GM19023 (cell line): ENCODE results near the gene CNTNAP4.

ENCODE experiments used
- ATAC-seq: cut with Tn5 transposase; IDR thresholded peaks from one replicate; pipeline ENCODE4 v1.9.1; 2021; ENCODE audit warnings: mild to moderate bottlenecking, moderate library complexity; ENCODE audit not compliant: unreplicated experiment

The CNTNAP4 gene

GRCh38 chr16:76303637-76304314 is 26.6 kb downstream of the CNTNAP4 start:
- no peak for ATAC-seq

- no peak for ATAC-seq
These were observed 32.6 kb downstream of the CNTNAP4 start for GRCh38 chr16:76309639-76310335.

GRCh38 chr16:76311260-76311659 is 34.1 kb downstream of the CNTNAP4 start:
- ATAC-seq, result no peak

- no peak for ATAC-seq
These were observed 41.4 kb downstream of the CNTNAP4 start for GRCh38 chr16:76318565-76318964.

- ATAC-seq, result no peak
These were observed 51.9 kb downstream of the CNTNAP4 start for GRCh38 chr16:76329106-76329505.

- no peak for ATAC-seq
These were observed 58.2 kb downstream of the CNTNAP4 start for GRCh38 chr16:76335180-76335974.

GRCh38 chr16:76336112-76336511 is 58.9 kb downstream of the CNTNAP4 start:
- no peak for ATAC-seq

- ATAC-seq, result no peak
These were observed 61.3 kb downstream of the CNTNAP4 start for GRCh38 chr16:76338472-76338871.

GRCh38 chr16:76343769-76344168 is 66.6 kb downstream of the CNTNAP4 start:
- ATAC-seq, result no peak

GRCh38 chr16:76345163-76345661 is 68.0 kb downstream of the CNTNAP4 start:
- ATAC-seq, result no peak

GRCh38 chr16:76346210-76346609 is 69.0 kb downstream of the CNTNAP4 start:
- no peak for ATAC-seq

GRCh38 chr16:76351441-76351840 is 74.2 kb downstream of the CNTNAP4 start:
- ATAC-seq, result no peak

- ATAC-seq, result no peak
These were observed 83.2 kb downstream of the CNTNAP4 start for GRCh38 chr16:76360404-76360803.

GRCh38 chr16:76370344-76370743 is 93.1 kb downstream of the CNTNAP4 start:
- no peak for ATAC-seq

GRCh38 chr16:76371441-76371840 is 94.2 kb downstream of the CNTNAP4 start:
- ATAC-seq, result no peak

GRCh38 chr16:76373998-76374397 is 96.8 kb downstream of the CNTNAP4 start:
- no peak for ATAC-seq

- no peak for ATAC-seq
These were observed 99.8 kb downstream of the CNTNAP4 start for GRCh38 chr16:76376988-76377387.

GRCh38 chr16:76378020-76378419 is 100.8 kb downstream of the CNTNAP4 start:
- ATAC-seq, result no peak

GRCh38 chr16:76381096-76381495 is 103.9 kb downstream of the CNTNAP4 start:
- ATAC-seq, result no peak

- ATAC-seq, result no peak
These were observed 108.5 kb downstream of the CNTNAP4 start for GRCh38 chr16:76385601-76386230.

GRCh38 chr16:76386784-76387183 is 109.6 kb downstream of the CNTNAP4 start:
- no peak for ATAC-seq
